Measurements from ENCODE around the gene CFAP57.

CFAP57 gene

DNA sequence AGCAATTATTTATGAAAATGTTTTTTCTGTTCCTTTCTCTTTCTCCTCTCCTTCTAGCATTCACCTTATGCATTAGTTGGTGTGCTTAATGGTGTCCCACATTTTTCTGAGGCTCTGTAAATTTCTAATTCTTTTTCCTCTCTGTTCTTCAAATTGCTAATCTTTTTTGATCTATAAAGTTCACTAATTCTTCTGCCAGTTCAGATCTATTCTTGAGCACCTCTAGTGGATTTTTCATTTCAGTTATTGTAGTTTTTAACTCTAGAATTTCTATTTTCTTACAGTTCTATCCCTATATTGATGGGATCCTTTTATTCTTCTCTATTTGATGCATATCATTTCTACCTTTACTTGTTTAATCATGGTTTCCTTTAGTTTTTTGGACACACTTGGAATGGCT, 22.4 kb downstream of the CFAP57 start:
- TF ChIP-seq CTCF (IDR thresholded peaks at IDR 0.05; ENCODE audit: low read depth, low read length, missing control alignments), result no peak
- no peak overlapping the region for H3K4me3 ChIP-seq (ENCODE audit: low read depth, low read length)
- DNase-seq (ENCODE audit: low read depth), result no peak

GRCh38 chr1:43197343-43198127, 25.4 kb downstream of the CFAP57 start:
- no peak for DNase-seq (ENCODE audit: low read depth)

GRCh38 chr1:43199093-43199726, 27.1 kb downstream of the CFAP57 start:
- no peak for TF ChIP-seq CTCF (IDR thresholded peaks at IDR 0.05; ENCODE audit: low read depth, low read length, missing control alignments)
- peak; percentile 74 for DNase-seq (ENCODE audit: low read depth)
- peak overlapping the region; percentile 48 for H3K4me3 ChIP-seq (ENCODE audit: low read depth, low read length)

More at GRCh38 chr1:43197343-43198127, 25.4 kb downstream of the CFAP57 start:
- H3K4me3 ChIP-seq (ENCODE audit: low read depth, low read length), result no peak overlapping the region
- TF ChIP-seq CTCF (IDR thresholded peaks at IDR 0.05; ENCODE audit: low read depth, low read length, missing control alignments), result no peak

DNA sequence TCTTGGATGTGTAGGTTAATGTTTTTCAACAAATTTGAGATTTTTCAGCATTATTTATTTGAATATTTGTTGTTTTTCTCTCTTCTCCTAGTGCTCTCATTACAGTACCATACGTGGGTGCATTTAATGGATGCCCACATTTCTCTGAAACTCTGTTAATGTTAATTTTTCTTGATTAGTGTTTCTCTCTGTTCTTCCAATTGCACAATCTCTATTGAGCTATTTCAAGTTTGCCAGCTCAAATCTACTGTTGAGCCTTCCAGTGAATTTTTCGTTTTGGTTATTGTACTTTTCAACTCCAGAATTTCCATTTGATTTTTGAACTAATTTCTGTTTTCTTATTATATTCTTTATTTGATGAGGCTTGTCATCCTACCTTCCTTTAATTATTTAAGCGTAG, 31.7 kb downstream of the CFAP57 start:
- TF ChIP-seq CTCF (IDR thresholded peaks at IDR 0.05; ENCODE audit: low read depth, low read length, missing control alignments), result no peak

GRCh38 chr1:43204394-43204793, 32.3 kb downstream of the CFAP57 start:
- TF ChIP-seq CTCF (IDR thresholded peaks at IDR 0.05; ENCODE audit: low read depth, low read length, missing control alignments), result no peak
- DNase-seq (ENCODE audit: low read depth), result peak; percentile 37
- H3K4me3 ChIP-seq (ENCODE audit: low read depth, low read length), result no peak overlapping the region; the same call in 1 of the 2 replicates

More for the DNA sequence above, 31.7 kb downstream of the CFAP57 start:
- H3K4me3 ChIP-seq (ENCODE audit: low read depth, low read length), result no peak overlapping the region
- DNase-seq (ENCODE audit: low read depth), result no peak

DNA sequence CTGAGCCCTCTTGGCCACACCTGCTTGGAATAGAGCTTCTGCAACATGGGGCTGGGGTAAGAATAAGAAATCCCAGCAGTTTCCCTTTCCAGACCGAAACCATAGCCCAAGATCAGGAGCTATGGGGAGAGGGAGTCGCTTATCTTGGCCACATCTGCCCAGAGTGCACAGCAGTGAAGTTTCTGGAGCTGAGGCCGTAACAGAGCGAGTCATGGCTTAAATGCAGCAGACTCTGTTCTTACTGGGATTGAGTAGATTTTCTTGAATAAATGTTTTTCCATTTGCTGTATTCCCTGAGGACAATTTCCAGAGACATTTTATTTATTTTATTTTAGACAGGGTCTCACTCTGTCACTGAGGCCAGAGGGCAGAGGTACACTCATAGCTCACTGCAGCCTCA, 33.5 kb downstream of the CFAP57 start:
- H3K4me3 ChIP-seq (ENCODE audit: low read depth, low read length), result no peak overlapping the region
- DNase-seq (ENCODE audit: low read depth), result no peak
- no peak for TF ChIP-seq CTCF (IDR thresholded peaks at IDR 0.05; ENCODE audit: low read depth, low read length, missing control alignments)
